Measurements from ENCODE around the gene PLA2G6.
"Not testable (repeated sequence)": the region's sequence is repeated elsewhere in the genome, so short reads cannot be mapped to it uniquely, and the experiment has no call there.

Gene PLA2G6

GRCh38 chr22:38189104-38189503 lies 7.5 kb upstream of the PLA2G6 start:
- DNase-seq, result no peak

- DNase-seq, result peak in 1 of 2 donors; percentile 12
Measured at GRCh38 chr22:38187413-38188212, 6.0 kb upstream of the PLA2G6 start.

DNA sequence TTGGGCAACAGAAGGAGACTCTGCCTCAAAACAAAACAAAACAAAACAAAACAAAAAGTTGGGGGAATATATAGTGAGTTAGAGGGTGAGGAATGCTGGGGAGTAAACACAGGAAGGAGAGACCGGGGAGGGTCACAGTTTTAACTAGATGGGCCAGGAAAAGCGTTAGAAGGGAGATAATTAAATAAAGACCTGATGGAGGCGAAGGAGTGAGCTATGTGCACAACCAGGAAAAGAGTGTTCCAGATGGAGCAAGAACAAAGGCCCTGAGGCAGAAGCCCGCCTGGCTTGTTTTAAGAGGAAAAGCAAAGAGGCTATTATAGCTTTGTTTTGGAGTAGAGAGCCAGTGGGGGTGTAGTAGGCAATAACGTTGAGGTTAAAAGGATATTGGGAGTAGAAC lies 4.8 kb upstream of the PLA2G6 start:
- no peak for DNase-seq

DNA sequence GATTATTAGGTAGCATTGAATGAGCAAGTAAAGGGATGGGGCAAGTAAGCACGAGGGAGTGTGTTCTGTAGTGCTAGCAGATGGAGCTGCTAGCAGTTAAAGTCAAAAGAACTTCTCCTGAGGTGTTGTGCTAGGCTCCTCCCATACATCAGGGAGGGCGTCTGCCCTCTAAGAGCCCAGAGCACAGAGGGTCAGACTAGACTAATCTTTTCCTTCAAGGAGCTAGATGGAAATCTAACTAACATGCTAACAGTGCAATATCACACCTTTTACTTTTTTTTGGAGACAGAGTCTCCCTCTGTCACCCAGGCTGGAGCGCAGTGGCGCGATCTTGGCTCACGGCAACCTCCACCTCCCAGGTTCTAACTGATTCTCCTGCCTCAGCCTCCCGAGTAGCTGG lies 3.2 kb upstream of the PLA2G6 start:
- DNase-seq, result no peak

- DNase-seq, result peak; percentile 87 to 95
Measured at GRCh38 chr22:38180841-38181452, 683 bp downstream of the PLA2G6 start.

DNA sequence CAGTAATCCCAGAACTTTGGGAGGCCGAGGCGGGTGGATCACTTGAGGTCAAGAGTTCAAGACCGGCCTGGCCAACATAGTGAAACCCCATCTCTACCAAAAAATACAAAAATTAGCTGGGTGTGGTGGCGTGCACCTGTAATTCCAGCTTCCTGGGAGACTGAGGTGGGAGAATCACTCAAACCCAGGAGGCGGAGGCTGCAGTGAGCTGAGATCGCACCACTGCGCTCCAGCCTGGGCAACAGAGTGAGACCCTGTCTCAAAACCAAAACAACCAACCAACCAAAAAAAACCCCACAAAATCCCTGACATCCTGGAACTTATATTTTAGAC lies 3.1 kb downstream of the PLA2G6 start:
- DNase-seq, result not testable (repeated sequence)

DNA sequence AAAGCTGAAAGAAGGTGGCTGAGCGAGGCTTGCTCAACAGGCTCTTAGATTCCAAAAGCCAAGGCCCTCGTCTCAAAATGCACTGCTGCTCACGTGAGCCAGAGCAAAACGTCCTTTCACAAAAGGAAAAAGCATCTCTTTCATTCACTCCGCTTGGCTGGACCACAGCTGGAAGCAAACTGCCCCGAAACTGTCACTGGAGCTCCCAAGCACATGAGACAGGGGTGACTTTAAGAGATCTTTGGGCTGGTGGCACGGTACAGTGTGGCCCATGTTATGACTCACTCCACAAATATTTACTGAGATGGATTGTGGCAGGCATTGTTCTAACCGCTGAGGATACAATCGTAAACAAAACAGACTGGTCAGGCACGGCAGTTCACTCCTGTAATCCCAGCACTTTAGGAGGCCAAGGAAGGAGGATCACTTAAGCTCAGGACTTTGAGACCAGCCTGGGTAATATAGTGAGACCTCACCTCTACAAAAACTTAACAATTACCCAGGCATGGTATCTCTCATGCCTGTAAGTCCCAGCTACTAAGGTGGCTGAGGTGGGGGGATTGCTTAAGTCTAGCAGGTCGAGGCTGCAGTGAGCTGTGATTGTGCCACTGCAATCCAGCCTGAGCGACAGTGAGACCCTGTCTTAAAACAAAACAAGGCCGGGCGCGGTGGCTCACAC lies 3.6 kb downstream of the PLA2G6 start:
- no peak for DNase-seq

DNA sequence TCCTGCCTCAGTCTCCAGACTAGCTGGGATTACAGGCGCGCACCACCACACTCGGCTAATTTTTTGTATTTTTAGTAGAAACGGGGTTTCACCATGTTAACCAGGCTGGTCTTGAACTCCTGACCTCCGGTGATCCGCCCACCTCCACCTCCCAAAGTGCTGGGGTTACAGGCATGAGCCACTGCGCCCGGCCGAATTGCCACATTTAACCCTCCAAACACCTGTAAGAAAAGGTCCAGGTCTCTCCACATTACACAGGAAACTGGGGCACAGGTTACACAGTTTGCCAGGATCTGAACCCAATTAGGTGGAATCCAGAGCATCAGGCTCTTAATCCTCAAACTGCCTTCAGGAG lies 4.1 kb downstream of the PLA2G6 start:
- not testable (repeated sequence) for DNase-seq

- peak in 1 of 2 donors; percentile 15 for DNase-seq
Measured at GRCh38 chr22:38177044-38177443, 4.6 kb downstream of the PLA2G6 start.

DNA sequence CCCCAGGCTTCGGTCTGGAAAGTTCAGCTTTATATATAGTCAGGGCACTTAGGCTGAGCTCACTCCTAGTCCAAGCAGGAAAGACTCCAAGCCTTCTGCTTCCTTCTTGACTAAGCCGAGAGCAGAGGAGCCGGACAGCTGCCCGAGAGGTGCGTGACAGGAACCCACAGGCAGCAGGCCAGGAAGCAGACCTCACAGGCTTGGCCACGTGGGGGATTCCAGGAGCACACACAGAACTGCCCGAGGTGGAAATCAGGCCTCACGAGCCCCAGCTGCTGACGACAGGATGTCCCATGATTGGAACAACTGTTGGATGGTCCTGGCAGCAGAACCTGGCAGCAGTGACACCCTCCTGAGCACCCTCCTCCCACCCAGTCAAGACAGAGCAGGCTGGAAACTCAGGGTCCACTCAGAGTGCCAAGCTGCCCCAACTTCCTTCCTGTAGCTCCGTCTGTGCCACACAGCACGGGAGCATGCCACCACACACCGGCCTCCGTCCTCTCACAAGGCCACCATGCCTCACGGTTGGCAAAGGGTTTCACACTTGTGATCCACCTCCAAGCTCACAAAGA lies 5.4 kb downstream of the PLA2G6 start:
- DNase-seq, result peak; percentile 70 to 93

- no peak for DNase-seq
Measured at GRCh38 chr22:38175206-38176118, 6.2 kb downstream of the PLA2G6 start.

- DNase-seq, result no peak
Measured at GRCh38 chr22:38174626-38175025, 7.0 kb downstream of the PLA2G6 start.

DNA sequence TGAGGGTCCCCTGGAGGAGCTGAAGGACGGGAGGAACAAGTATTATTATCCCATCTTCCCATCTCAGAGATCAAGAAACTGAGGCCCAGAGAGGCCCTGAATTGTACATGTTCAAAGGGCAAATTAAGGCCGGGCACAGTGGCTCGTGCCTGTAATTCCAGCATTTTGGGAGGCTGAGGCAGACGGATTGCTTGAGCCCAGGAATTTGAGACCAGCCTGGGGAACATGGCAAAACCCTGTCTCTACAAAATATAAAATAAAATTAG lies 8.1 kb downstream of the PLA2G6 start:
- no peak for DNase-seq

- DNase-seq, result peak in 1 of 2 donors; percentile 22
Measured at GRCh38 chr22:38172832-38173640, 8.6 kb downstream of the PLA2G6 start.

- no peak for DNase-seq
Measured at GRCh38 chr22:38171927-38172831, 9.5 kb downstream of the PLA2G6 start.

DNA sequence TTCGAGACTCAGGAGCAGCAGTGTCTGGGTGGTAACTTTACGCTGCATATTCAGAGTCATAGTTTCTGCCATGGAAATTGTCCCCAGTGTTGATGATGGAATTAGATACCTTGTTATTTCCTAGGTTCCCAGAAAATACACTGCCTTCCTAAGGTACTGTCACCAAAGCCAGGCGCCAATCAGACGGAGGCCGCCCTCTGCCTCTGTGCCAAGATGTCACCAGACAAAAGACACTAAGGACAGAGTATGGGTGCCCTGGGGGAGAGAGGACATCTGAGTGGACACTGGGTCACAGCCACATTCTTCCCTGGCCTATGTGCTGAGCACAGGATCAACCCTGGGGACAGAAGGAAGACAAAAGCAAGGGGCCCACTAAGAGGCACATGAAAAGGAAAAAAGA lies 11.2 kb downstream of the PLA2G6 start:
- no peak for DNase-seq

GRCh38 chr22:38169116-38169515 lies 12.5 kb downstream of the PLA2G6 start:
- no peak for DNase-seq

DNA sequence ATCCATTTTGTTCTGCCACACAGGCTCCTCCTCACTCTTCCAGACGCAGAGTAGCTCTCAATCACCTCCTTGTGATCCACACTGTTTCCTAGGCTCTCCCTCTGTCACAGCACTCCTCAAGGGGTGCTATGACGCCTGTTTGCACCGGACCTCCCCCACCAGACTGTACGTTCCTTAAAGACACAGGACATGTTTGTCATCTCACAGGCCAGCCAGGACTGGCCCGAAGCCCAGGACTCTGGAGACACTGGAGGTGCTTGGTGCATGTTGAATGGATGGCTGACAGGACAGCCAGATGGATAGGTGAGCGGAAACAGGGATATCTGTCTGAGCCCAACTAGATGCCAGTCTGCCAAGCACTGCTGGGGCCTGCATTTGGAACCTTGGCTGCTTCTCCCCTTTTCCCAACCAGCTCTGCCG lies 13.6 kb downstream of the PLA2G6 start:
- no peak for DNase-seq

GRCh38 chr22:38165922-38166593 lies 15.6 kb downstream of the PLA2G6 start:
- DNase-seq, result no peak

- DNase-seq, result no peak
Measured at GRCh38 chr22:38164551-38164918, 17.1 kb downstream of the PLA2G6 start.

Data from inflammatory macrophage (primary cell).